Liver (tissue), 9 donors: ENCODE results near the gene SLC8A1. TPM values are rescaled to one million over a fixed set of nuclear protein-coding genes. Genes with fewer than 3 reads are reported as not detected.

Source experiments
- DNase-seq: peaks from one replicate; pipeline ENCODE4 v3.0.0-alpha.2; 2017; ENCODE audit warnings: low spot score
- H3K27ac ChIP-seq, 2 donors: one replicate each; pipeline ENCODE4 v1.7.0; 2013; ENCODE audit warnings: inconsistent platforms in 2 of 2, low read length in 2 of 2, control low read depth in 1 of 2, low read depth in 1 of 2, mild to moderate bottlenecking in 1 of 2
- H3K27me3 ChIP-seq, 4 donors: one replicate each; pipeline versions ENCODE4 v1.6.1 to v1.7.0; 2013; ENCODE audit warnings: low read length in 3 of 4, inconsistent platforms in 1 of 4, mild to moderate bottlenecking in 1 of 4, moderate library complexity in 1 of 4; ENCODE audit not compliant: control insufficient read depth in 4 of 4, insufficient read depth in 4 of 4
- H3K36me3 ChIP-seq, 4 donors: one replicate each; pipeline versions ENCODE4 v1.6.1 to v1.7.0; 2013; ENCODE audit warnings: low read length in 3 of 4, mild to moderate bottlenecking in 3 of 4, low read depth in 1 of 4, moderate library complexity in 1 of 4; ENCODE audit not compliant: control insufficient read depth in 4 of 4, insufficient read depth in 3 of 4
- H3K4me1 ChIP-seq, 4 donors: one replicate each; pipeline versions ENCODE4 v1.6.1 to v1.7.0; 2013; ENCODE audit warnings: low read length in 3 of 4, mild to moderate bottlenecking in 3 of 4, moderate library complexity in 1 of 4; ENCODE audit not compliant: control insufficient read depth in 4 of 4, insufficient read depth in 4 of 4
- H3K4me3 ChIP-seq, 3 donors: one replicate each; pipeline versions ENCODE4 v1.6.1 to v1.7.0; 2013; ENCODE audit warnings: low read length in 3 of 3, control low read depth in 1 of 3, low read depth in 1 of 3, mild to moderate bottlenecking in 1 of 3
- H3K9ac ChIP-seq, 2 donors: one replicate each; pipeline ENCODE4 v1.7.0; 2013; ENCODE audit warnings: low read length in 2 of 2, mild to moderate bottlenecking in 2 of 2, moderate library complexity in 2 of 2, control low read depth in 1 of 2, low read depth in 1 of 2
- H3K9me3 ChIP-seq, 4 donors: one replicate each; pipeline versions ENCODE4 v1.6.1 to v1.7.0; 2013; ENCODE audit warnings: low read length in 3 of 4; ENCODE audit not compliant: control insufficient read depth in 4 of 4
- ATF3 ChIP-seq: IDR thresholded peaks from 2 replicates; pipeline ENCODE4 v1.6.1; 2016; ENCODE audit warnings: antibody characterized with exemption
- CTCF ChIP-seq: fragments of 150-350 bp; IDR thresholded peaks from 2 replicates; pipeline ENCODE4 v1.5.1; 2017; ENCODE audit warnings: improper control_type of control experiment, low read depth, low read length; ENCODE audit not compliant: missing input control
- EGR1 ChIP-seq, 2 donors: IDR thresholded peaks; 2 replicates each; pipeline ENCODE4 v1.6.1; 2016 to 2018; ENCODE audit warnings: antibody characterized with exemption in 2 of 2, low read depth in 2 of 2
- FOXA1 ChIP-seq: IDR thresholded peaks from 2 replicates; pipeline ENCODE4 v1.6.1; 2016; ENCODE audit warnings: antibody characterized with exemption
- FOXA2 ChIP-seq: IDR thresholded peaks from 2 replicates; pipeline ENCODE4 v1.6.1; 2016; ENCODE audit warnings: antibody characterized with exemption
- GABPA ChIP-seq, 2 donors: IDR thresholded peaks in 1 of 2; conservative IDR thresholded peaks in 1 of 2; 2 replicates each; pipeline ENCODE4 v1.6.1; 2016; ENCODE audit warnings: antibody characterized with exemption in 2 of 2, mild to moderate bottlenecking in 1 of 2, moderate library complexity in 1 of 2
- HNF4G ChIP-seq: IDR thresholded peaks from 2 replicates; pipeline ENCODE4 v1.6.1; 2016; ENCODE audit warnings: antibody characterized with exemption
- JUND ChIP-seq, 2 donors: IDR thresholded peaks; 2 replicates each; pipeline ENCODE4 v1.6.1; 2016; ENCODE audit warnings: antibody characterized with exemption in 2 of 2
- NR2F2 ChIP-seq: IDR thresholded peaks from 2 replicates; pipeline ENCODE4 v1.6.1; 2016; ENCODE audit warnings: antibody characterized with exemption
- RAD21 ChIP-seq, 2 donors: IDR thresholded peaks; 2 replicates each; pipeline ENCODE4 v1.6.1; 2016; ENCODE audit warnings: antibody characterized with exemption in 2 of 2, mild to moderate bottlenecking in 2 of 2
- RXRA ChIP-seq, 2 donors: IDR thresholded peaks; 2 replicates each; pipeline ENCODE4 v1.6.1; 2017 to 2018; ENCODE audit warnings: antibody characterized with exemption in 2 of 2, mild to moderate bottlenecking in 1 of 2
- TAF1 ChIP-seq: conservative IDR thresholded peaks from 2 replicates; pipeline ENCODE4 v1.6.1; 2016; ENCODE audit warnings: antibody characterized with exemption, mild to moderate bottlenecking
- YY1 ChIP-seq: IDR thresholded peaks from 2 replicates; pipeline ENCODE4 v1.6.1; 2016; ENCODE audit warnings: antibody characterized with exemption, mild to moderate bottlenecking
- ZBTB33 ChIP-seq: IDR thresholded peaks from 2 replicates; pipeline ENCODE4 v1.6.1; 2016; ENCODE audit warnings: antibody characterized with exemption
- WGBS: extraction: QIAGEN DNeasy Blood & Tissue Kit; methylation state at CpG from one replicate; pipeline ENCODE4 v1.1.7; 2013; 5-methylcytosine and 5-hydroxymethylcytosine counted together
- polyA plus RNA-seq, 2 donors: library from polyadenylated mRNA; stranded (reverse) in 1 of 2; unstranded in 1 of 2; fragments of 200-250 nt in 1 of 2; fragments of >200 nt in 1 of 2; fragmentation: Nextera tagmentation in 1 of 2; extraction: Ambion mirVana in 1 of 2; gene quantifications; one replicate each; pipeline versions ENCODE4 v1.2.1 to v1.2.3, GENCODE V29; 2013 to 2015
- total RNA-seq, 2 donors: library from RNA; depleted of rRNA; stranded (reverse); fragments of >200 nt; gene quantifications; one replicate each; pipeline ENCODE4 v1.2.3, GENCODE V29; 2014
- TF ChIP-seq, protein P1 (sequence below): IDR thresholded peaks from 2 replicates; pipeline ENCODE4 v1.6.1; 2016; ENCODE audit warnings: antibody characterized with exemption
- donor health status: healthy.
- donor health status: healthy.
- donor health status: healthy.
- donor health status: healthy.
- donor health status: healthy.

Gene SLC8A1
- total and polyA plus RNA-seq, 4 donors, result 1.2 to 18.5 (median 8.2) TPM

GRCh38 chr2:40454321-40454720 is 2.4 kb upstream of the SLC8A1 start (continued):
- TF ChIP-seq HNF4G, result no peak

DNA sequence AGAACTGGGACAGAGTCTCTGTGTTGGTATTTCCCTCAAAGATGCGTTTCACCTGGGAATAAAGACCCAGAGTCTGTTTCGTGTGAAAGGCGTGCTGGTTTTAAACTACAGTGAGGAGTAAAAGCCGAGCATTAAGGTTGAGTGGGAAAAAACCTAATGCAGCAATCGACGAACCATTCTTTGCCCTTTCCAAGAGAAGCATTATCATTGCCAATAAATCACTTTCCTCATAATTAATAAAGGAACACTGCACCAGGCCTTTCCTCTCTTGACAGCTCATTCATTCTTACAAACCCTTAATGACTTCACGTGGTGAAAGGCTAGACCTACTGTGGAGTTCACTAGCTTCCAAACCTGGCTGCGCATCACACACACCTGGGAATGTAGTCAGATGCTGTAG is 896 bp upstream of the SLC8A1 start:
- no peak overlapping the region for H3K9ac ChIP-seq
- H3K4me3 ChIP-seq, result no peak overlapping the region
- 53% methylated on average over 8 of the region's 8 CpGs for WGBS
- H3K9me3 ChIP-seq, result no peaks in the 10 kb centered on the region
- peaks cover 0 to 10% (median 0%) of the 10 kb centered on the region in 4 donors for H3K4me1 ChIP-seq
- no peaks in the 10 kb centered on the region for H3K36me3 ChIP-seq
- peaks cover 0 to 8% (median 3%) of the 10 kb centered on the region in 4 donors for H3K27me3 ChIP-seq
- TF ChIP-seq HNF4G (no peak), RAD21 (IDR thresholded peaks at IDR 0.05) (no peak), NR2F2 (no peak), TAF1 (no peak), YY1 (no peak), FOXA1 (no peak), ZBTB33 (no peak), ATF3 (no peak), RXRA (IDR thresholded peaks at IDR 0.05) (no peak), FOXA2 (no peak), JUND (IDR thresholded peaks at IDR 0.05) (no peak)
- TF ChIP-seq, protein P1, sequence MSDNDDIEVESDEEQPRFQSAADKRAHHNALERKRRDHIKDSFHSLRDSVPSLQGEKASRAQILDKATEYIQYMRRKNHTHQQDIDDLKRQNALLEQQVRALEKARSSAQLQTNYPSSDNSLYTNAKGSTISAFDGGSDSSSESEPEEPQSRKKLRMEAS, result no peak
- no peak overlapping the region for H3K27ac ChIP-seq
- no peak for DNase-seq

GRCh38 chr2:40450796-40451430 is 977 bp downstream of the SLC8A1 start:
- TF ChIP-seq HNF4G (no peak), EGR1 (IDR thresholded peaks at IDR 0.05; ENCODE audit: low read depth in 2 of 2) (no peak), TAF1 (no peak), FOXA2 (no peak), RAD21 (IDR thresholded peaks at IDR 0.05) (no peak)
- 4% methylated on average over 18 of the region's 18 CpGs for WGBS
- peaks cover 0 to 10% (median 0%) of the 10 kb centered on the region in 4 donors for H3K4me1 ChIP-seq
- no peaks in the 10 kb centered on the region for H3K9me3 ChIP-seq
- no peaks in the 10 kb centered on the region for H3K36me3 ChIP-seq
- no peak overlapping the region for H3K9ac ChIP-seq
- H3K27me3 ChIP-seq, result peaks cover 0 to 8% (median 3%) of the 10 kb centered on the region in 4 donors
- peak overlapping the region in 2 of 3 donors; percentile 40 to 55 for H3K4me3 ChIP-seq
- H3K27ac ChIP-seq, result peak overlapping the region; percentile 59 to 69
- no peak for DNase-seq

- TF ChIP-seq CTCF, result no peak
- peak in 1 of 2 donors; percentile 13 for TF ChIP-seq GABPA (IDR thresholded peaks at IDR 0.05 in 1 of 2, conservative IDR thresholded peaks at IDR 0.05 in 1 of 2)
- peak overlapping the region in 1 of 2 donors; percentile 69 for H3K27ac ChIP-seq
- H3K4me1 ChIP-seq, result peaks cover 0 to 10% (median 0%) of the 10 kb centered on the region in 4 donors
- DNase-seq, result no peak
- no peaks in the 10 kb centered on the region for H3K9me3 ChIP-seq
- H3K36me3 ChIP-seq, result no peaks in the 10 kb centered on the region
- H3K27me3 ChIP-seq, result peaks cover 0 to 8% (median 3%) of the 10 kb centered on the region in 4 donors
- H3K4me3 ChIP-seq, result peak overlapping the region in 2 of 3 donors; percentile 7 to 40
- peak overlapping the region in 1 of 2 donors; percentile 7 for H3K9ac ChIP-seq
- WGBS, result 24% methylated on average over 12 of the region's 12 CpGs
Measured at GRCh38 chr2:40450066-40450795, 1.7 kb downstream of the SLC8A1 start.
